ENCODE data around the gene FOS. TPM values are rescaled to one million over a fixed set of nuclear protein-coding genes. Genes with fewer than 3 reads are reported as not detected.
A peak's percentile ranks its signal among the peaks of the same experiment; 100 is the strongest.

The FOS gene
- total RNA-seq, 4 donors from 2014 or later = 78.0 to 286 (median 179) TPM

- Histone ChIP-seq H3K27ac (peak overlapping the region; percentile 68 to 93 (median 86)), H3K4me3 (no peak overlapping the region), H3K9me3 (no peaks in the 10 kb centered on the region), H3K36me3 (no peaks in the 10 kb centered on the region), H3K4me1 (peaks cover 3 to 39% (median 4%) of the 10 kb centered on the region in 3 donors), H3K27me3 (no peaks in the 10 kb centered on the region)
- TF ChIP-seq POLR2AphosphoS5 (IDR thresholded peaks at IDR 0.05) (no peak), CTCF (IDR thresholded peaks at IDR 0.05) (no peak), POLR2A (IDR thresholded peaks at IDR 0.05) (no peak), EP300 (IDR thresholded peaks at IDR 0.05) (no peak)
- WGBS, 2 donors (ENCODE audit: low coverage in 1 of 2) = 40 to 46% methylated on average over 4 to 6 of the region's 9 CpGs
- ATAC-seq = no peak
Observed at GRCh38 chr14:75236901-75237419, 41.7 kb upstream of the FOS start.

- Histone ChIP-seq H3K9me3 (no peaks in the 10 kb centered on the region), H3K27ac (peak overlapping the region; percentile 68 to 93 (median 86)), H3K36me3 (no peaks in the 10 kb centered on the region), H3K27me3 (no peaks in the 10 kb centered on the region), H3K4me1 (peaks cover 3 to 51% (median 4%) of the 10 kb centered on the region in 3 donors), H3K4me3 (no peak overlapping the region)
- 33 to 40% methylated on average over 5 to 9 of the region's 11 CpGs for WGBS, 2 donors (ENCODE audit: low coverage in 1 of 2)
- TF ChIP-seq CTCF (IDR thresholded peaks at IDR 0.05) (peak in 2 of 4 experiments; percentile 3 to 52), EP300 (IDR thresholded peaks at IDR 0.05) (no peak), POLR2AphosphoS5 (IDR thresholded peaks at IDR 0.05) (peak; percentile 69)
- ATAC-seq = no peak
Observed at GRCh38 chr14:75238756-75239455, 39.7 kb upstream of the FOS start.

- Histone ChIP-seq H3K27me3 (no peaks in the 10 kb centered on the region), H3K4me1 (peaks cover 3 to 51% (median 4%) of the 10 kb centered on the region in 3 donors), H3K36me3 (no peaks in the 10 kb centered on the region), H3K27ac (peak overlapping the region in 3 of 4 donors; percentile 2 to 93 (median 89)), H3K4me3 (no peak overlapping the region), H3K9me3 (no peaks in the 10 kb centered on the region)
- WGBS, 2 donors (ENCODE audit: low coverage in 1 of 2) = 84% methylated on average over 4 of the region's 6 CpGs; no CpG with 5 or more reads in 1 of the 2 donors
- TF ChIP-seq CTCF (IDR thresholded peaks at IDR 0.05) = no peak
- TF ChIP-seq POLR2A (IDR thresholded peaks at IDR 0.05) = no peak
- TF ChIP-seq POLR2AphosphoS5 (IDR thresholded peaks at IDR 0.05) = no peak
- no peak for TF ChIP-seq EP300 (IDR thresholded peaks at IDR 0.05)
- no peak for ATAC-seq
Observed at GRCh38 chr14:75240781-75241180, 37.8 kb upstream of the FOS start.

GRCh38 chr14:75242546-75243273, 35.9 kb upstream of the FOS start:
- peak; percentile 71 for ATAC-seq
- Histone ChIP-seq H3K4me1 (peaks cover 0 to 35% (median 3%) of the 10 kb centered on the region in 3 donors), H3K9me3 (no peaks in the 10 kb centered on the region), H3K36me3 (no peaks in the 10 kb centered on the region), H3K27me3 (no peaks in the 10 kb centered on the region), H3K4me3 (no peak overlapping the region), H3K27ac (peak overlapping the region in 3 of 4 donors; percentile 43 to 89 (median 48))
- TF ChIP-seq POLR2AphosphoS5 (IDR thresholded peaks at IDR 0.05) = peak; percentile 94
- no peak for TF ChIP-seq EP300 (IDR thresholded peaks at IDR 0.05)
- TF ChIP-seq POLR2A (IDR thresholded peaks at IDR 0.05) = no peak
- WGBS, 2 donors (ENCODE audit: low coverage in 1 of 2) = 17 to 20% methylated on average over 3 to 9 of the region's 12 CpGs

- WGBS, 2 donors (ENCODE audit: low coverage in 1 of 2) = 89 to 98% methylated on average over 4 to 5 of the region's 5 CpGs
- H3K27me3 ChIP-seq = no peaks in the 10 kb centered on the region
- no peak for ATAC-seq
- H3K9me3 ChIP-seq = no peaks in the 10 kb centered on the region
- H3K4me1 ChIP-seq = peaks cover 0 to 21% (median 0%) of the 10 kb centered on the region in 3 donors
- H3K4me3 ChIP-seq = no peak overlapping the region
- no peaks in the 10 kb centered on the region for H3K36me3 ChIP-seq
- TF ChIP-seq EP300 (IDR thresholded peaks at IDR 0.05) = no peak
- TF ChIP-seq POLR2AphosphoS5 (IDR thresholded peaks at IDR 0.05) = no peak
- TF ChIP-seq POLR2A (IDR thresholded peaks at IDR 0.05) = no peak
- TF ChIP-seq CTCF (IDR thresholded peaks at IDR 0.05) = no peak
- H3K27ac ChIP-seq = no peak overlapping the region
Observed at GRCh38 chr14:75244121-75244520, 34.5 kb upstream of the FOS start.
